ENCODE data around the gene CD2. TPM values are rescaled to one million over a fixed set of nuclear protein-coding genes. Genes with fewer than 3 reads are reported as not detected.

Gene CD2, protein sequence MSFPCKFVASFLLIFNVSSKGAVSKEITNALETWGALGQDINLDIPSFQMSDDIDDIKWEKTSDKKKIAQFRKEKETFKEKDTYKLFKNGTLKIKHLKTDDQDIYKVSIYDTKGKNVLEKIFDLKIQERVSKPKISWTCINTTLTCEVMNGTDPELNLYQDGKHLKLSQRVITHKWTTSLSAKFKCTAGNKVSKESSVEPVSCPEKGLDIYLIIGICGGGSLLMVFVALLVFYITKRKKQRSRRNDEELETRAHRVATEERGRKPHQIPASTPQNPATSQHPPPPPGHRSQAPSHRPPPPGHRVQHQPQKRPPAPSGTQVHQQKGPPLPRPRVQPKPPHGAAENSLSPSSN
- total RNA-seq = 100 to 1,000 TPM; 251 to 264 TPM

DNA sequence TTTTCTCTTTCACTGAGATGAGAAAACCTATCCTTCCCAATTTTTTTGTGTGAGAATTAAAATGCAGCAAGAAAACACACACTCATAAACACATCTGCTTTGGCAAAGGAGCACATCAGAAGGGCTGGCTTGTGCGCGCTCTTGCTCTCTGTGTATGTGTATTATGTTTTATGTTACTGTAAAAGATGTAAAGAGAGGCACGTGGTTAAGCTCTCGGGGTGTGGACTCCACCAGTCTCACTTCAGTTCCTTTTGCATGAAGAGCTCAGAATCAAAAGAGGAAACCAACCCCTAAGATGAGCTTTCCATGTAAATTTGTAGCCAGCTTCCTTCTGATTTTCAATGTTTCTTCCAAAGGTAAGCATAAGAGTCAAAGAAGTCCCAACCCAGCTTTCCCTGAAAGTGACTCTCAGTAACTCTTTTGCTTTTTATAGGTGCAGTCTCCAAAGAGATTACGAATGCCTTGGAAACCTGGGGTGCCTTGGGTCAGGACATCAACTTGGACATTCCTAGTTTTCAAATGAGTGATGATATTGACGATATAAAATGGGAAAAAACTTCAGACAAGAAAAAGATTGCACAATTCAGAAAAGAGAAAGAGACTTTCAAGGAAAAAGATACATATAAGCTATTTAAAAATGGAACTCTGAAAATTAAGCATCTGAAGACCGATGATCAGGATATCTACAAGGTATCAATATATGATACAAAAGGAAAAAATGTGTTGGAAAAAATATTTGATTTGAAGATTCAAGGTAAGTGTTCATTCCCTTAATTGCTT lies at the start of gene CD2:
Gene CD2 (plus strand): TSS at position 233 of the 780 bp plus-strand sequence. CDS start 63 bp downstream, at position 296.
- CTCF ChIA-PET = interaction anchor here (0.6 to 4.0 kb wide), 16 partner anchors 10 to 306 kb away, joined by 3 to 43 read pairs (median 4); partner anchors contain the start of gene TTF2
- peak; percentile 81 for DNase-seq

DNA sequence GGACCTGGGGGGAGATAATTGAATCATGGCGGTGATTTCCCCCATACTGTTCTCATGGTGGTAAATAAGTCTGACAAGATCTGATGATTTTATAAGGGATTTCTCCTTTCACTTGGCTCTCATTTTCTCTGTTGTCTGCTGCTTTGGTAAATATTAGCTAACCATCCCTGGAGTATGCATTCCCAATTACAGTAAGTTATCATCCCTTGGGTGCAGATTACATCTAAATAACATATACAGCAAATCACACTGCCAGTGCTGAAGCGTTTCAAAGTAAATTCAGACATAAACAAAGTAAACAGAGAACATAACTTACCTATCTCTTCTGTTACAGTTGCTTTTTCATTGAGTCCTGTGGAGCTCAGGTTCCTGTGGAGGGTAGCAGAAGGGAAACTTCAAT lies 48.1 kb upstream of the CD2 start:
- Mint-ChIP-seq H3K4me1 (ENCODE audit: low read depth) (peaks cover 1% of the 10 kb centered on the region), H3K36me3 (ENCODE audit: low read depth) (peaks cover 2% of the 10 kb centered on the region), H3K27me3 (ENCODE audit: low read depth) (no peaks in the 10 kb centered on the region), H3K27ac (no peak overlapping the region), H3K9me3 (peaks cover 6% of the 10 kb centered on the region), H3K4me3 (no peak overlapping the region)
- no peak for DNase-seq
- intact Hi-C loops (cut with micrococcal nuclease) = no loop called here
- CTCF ChIA-PET = no interaction called here

More for the DNA sequence above, at the start of gene CD2:
- Mint-ChIP-seq H3K27ac (peak within 1 kb of the TSS; percentile 100), H3K4me1 (ENCODE audit: low read depth) (peaks cover 28% of the 10 kb centered on the region), H3K9me3 (peaks cover 9% of the 10 kb centered on the region), H3K36me3 (ENCODE audit: low read depth) (peaks cover 57% of the 10 kb centered on the region), H3K4me3 (peak within 1 kb of the TSS; percentile 100), H3K27me3 (ENCODE audit: low read depth) (no peaks in the 10 kb centered on the region)
- intact Hi-C loops (cut with micrococcal nuclease) = loop anchor here (1.0 kb wide), 5 partner anchors 9 to 306 kb away; partner anchors contain the start of gene TTF2

DNA sequence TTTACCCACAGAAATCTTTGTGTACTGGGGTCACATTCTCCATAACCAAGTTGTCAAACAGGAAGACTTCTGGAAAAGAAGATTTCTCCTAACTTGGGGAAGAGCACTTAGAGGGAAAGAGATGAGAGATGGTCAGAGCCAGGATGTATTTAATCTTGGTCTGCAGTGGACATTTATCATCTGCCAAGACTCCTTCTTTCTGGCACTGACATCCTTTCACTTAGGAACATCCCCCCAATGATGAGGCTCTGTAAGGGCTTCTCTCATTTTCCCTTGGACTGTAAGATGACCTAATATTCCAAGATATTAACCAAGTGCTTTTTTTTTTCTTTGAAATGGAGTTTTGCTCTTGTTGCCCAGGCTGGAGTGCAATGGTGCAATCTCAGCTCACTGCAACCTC lies 47.4 kb upstream of the CD2 start:
- Mint-ChIP-seq H3K4me3 (no peak overlapping the region), H3K4me1 (ENCODE audit: low read depth) (peaks cover 3% of the 10 kb centered on the region), H3K27ac (no peak overlapping the region)

DNA sequence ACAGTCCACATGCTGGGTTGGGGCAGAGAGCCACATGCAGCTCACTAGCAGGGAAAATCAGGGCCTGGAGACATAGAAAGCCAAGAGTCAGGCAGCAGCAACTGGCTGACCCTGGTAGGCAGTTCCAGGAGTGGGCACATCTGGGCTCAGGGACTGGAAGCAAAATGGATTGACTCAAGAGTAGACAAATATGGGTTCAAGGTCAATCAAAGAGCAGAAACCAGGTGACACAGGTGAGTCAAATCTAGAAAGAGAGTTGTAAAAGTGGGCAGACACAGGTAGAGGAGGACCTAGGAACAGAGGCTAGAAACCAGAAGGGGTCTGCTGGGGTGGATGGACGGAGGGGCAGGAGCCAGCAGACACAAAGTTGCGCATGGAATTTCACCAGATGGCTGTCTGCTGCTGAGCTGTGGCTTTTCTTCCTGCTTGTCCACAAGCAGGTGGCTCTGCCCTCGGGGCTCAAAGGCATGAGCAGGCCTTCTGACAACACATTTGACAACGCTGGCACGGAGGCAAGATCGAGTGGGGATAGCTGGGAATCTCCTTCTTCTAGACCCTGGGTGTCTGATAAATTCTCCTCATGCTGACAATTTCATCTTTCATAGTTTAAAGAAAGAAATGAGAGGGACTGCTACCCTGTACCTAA lies 45.9 kb upstream of the CD2 start:
- intact Hi-C loops (cut with micrococcal nuclease) = no loop called here
- H3K4me1 Mint-ChIP-seq (ENCODE audit: low read depth) = peaks cover 13% of the 10 kb centered on the region
- no peak overlapping the region for H3K27ac Mint-ChIP-seq
- CTCF ChIA-PET = interaction anchor here (1.0 to 1.9 kb wide), 2 partner anchors 17 to 41 kb away, joined by 3 to 8 read pairs; partner anchors contain the start of gene IGSF3
- DNase-seq = no peak
- H3K36me3 Mint-ChIP-seq (ENCODE audit: low read depth) = no peaks in the 10 kb centered on the region
- no peaks in the 10 kb centered on the region for H3K27me3 Mint-ChIP-seq (ENCODE audit: low read depth)
- H3K9me3 Mint-ChIP-seq = peaks cover 3% of the 10 kb centered on the region
- H3K4me3 Mint-ChIP-seq = no peak overlapping the region

More for the DNA sequence above, 47.4 kb upstream of the CD2 start:
- Mint-ChIP-seq H3K27me3 (ENCODE audit: low read depth) (no peaks in the 10 kb centered on the region), H3K36me3 (ENCODE audit: low read depth) (no peaks in the 10 kb centered on the region), H3K9me3 (peaks cover 4% of the 10 kb centered on the region)
- CTCF ChIA-PET = interaction anchor here (0.5 kb wide), 1 partner anchor 24 kb away, joined by 3 read pairs; no protein-coding TSS in a partner anchor
- intact Hi-C loops (cut with micrococcal nuclease) = no loop called here
- no peak for DNase-seq

DNA sequence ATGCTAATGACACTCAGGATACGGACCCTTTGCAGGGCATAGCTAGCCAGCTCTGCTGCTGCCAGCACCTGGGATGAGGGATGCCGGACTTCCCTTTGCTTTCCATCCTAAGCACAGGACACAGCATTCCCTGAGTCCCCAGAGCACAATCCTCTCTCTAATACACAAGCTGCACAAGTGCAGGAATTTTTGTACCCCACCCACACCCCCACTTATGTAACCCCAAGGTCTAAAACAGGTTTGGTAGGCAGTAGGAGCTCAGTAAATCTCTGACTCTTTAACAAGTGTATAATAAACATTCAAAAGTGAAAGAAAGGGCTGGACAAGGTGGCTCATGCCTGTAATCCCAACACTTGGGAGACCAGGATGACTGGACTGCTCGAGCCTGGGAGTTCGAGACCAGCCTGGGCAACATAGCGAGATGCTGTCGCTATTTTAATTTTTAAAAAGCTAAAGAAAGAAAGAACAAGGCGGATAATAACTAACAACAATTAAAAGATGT lies 44.5 kb upstream of the CD2 start:
- no peak for DNase-seq
- peaks cover 2% of the 10 kb centered on the region for H3K9me3 Mint-ChIP-seq
- H3K27me3 Mint-ChIP-seq (ENCODE audit: low read depth) = no peaks in the 10 kb centered on the region
- peaks cover 13% of the 10 kb centered on the region for H3K4me1 Mint-ChIP-seq (ENCODE audit: low read depth)
- no peak overlapping the region for H3K27ac Mint-ChIP-seq
- intact Hi-C loops (cut with micrococcal nuclease) = loop anchor here (1.0 kb wide), 1 partner anchor 134 kb away; no protein-coding TSS in a partner anchor
- CTCF ChIA-PET = interaction anchor here (1.1 kb wide), 1 partner anchor 15 kb away, joined by 5 read pairs; no protein-coding TSS in a partner anchor
- H3K4me3 Mint-ChIP-seq = no peak overlapping the region
- no peaks in the 10 kb centered on the region for H3K36me3 Mint-ChIP-seq (ENCODE audit: low read depth)

DNA sequence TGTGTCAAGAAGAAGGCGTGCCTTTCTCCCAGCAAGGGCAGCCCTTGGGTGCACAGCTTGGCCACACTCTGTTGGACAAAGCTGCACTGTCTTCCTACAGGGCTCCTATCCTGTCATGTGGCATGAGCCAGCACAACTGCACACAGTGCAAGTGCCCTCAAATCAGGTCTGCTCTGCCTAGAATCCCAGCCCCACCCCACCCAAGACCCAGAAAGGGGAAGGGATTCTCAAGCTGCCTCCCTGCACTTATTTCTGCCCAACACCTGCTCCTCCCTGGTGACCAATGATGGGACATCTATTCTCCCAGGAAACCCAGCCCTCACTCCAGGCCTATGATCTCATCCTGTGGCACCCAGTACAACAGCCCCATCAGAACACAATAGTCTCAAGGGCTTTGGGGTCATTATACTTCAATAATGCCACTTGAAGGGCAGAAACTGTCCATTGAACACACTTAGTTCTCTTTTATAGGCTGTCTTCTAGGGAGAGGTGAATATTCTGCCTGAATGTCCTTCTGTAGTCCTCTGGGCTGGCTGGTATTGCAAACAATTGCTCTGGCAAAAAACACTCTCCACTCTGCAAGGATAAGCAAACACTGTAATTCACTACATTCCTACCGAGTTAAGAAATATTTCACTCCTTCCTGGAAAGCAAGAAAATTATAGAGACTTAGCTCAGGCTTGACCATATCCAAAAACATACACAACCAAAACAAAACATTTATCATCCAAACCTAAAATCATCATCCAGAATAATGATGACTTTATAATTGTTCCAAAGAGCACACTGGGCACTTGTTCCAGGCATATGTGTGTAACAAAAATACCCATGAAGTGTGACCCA lies 43.6 kb upstream of the CD2 start:
- H3K36me3 Mint-ChIP-seq (ENCODE audit: low read depth) = no peaks in the 10 kb centered on the region
- CTCF ChIA-PET = interaction anchor here (1.1 kb wide), 1 partner anchor 14 kb away, joined by 5 read pairs; no protein-coding TSS in a partner anchor
- intact Hi-C loops (cut with micrococcal nuclease) = no loop called here
- DNase-seq = no peak
- no peak overlapping the region for H3K27ac Mint-ChIP-seq
- H3K4me3 Mint-ChIP-seq = no peak overlapping the region
- no peaks in the 10 kb centered on the region for H3K27me3 Mint-ChIP-seq (ENCODE audit: low read depth)
- peaks cover 2% of the 10 kb centered on the region for H3K9me3 Mint-ChIP-seq
- H3K4me1 Mint-ChIP-seq (ENCODE audit: low read depth) = peaks cover 13% of the 10 kb centered on the region

DNA sequence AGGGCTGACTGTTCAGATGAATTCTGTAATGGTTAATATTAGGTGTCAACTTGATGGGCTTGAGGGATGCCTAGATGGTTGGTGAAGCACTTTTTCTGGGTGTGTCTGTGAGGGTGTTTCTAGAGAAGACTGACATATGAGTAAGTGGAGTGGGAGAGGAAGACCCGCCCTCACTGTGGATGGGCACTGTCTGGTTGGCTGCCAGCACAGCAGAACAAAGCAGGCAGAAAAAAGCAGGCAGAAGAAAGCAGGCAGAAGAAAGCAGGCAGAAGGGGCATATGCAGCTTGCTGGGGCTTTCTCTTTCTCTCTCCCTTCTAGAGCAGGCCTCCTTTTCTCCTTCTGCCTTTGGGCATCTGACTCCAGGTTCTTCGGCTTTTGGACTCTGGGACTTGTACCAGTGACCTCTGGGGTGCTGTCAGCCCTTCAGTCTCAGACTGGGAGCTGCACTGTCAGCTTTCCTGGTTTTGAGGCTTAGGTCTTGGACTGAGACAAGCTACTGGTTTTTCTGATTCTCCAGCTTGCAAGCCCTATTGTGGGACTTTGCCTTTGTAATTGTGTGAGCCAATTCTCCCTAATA lies 42.9 kb upstream of the CD2 start:
- H3K36me3 Mint-ChIP-seq (ENCODE audit: low read depth) = no peaks in the 10 kb centered on the region
- no peak overlapping the region for H3K27ac Mint-ChIP-seq
- CTCF ChIA-PET = no interaction called here
- H3K4me1 Mint-ChIP-seq (ENCODE audit: low read depth) = peaks cover 13% of the 10 kb centered on the region
- H3K4me3 Mint-ChIP-seq = no peak overlapping the region
- peak; percentile 41 for DNase-seq
- H3K9me3 Mint-ChIP-seq = peaks cover 2% of the 10 kb centered on the region
- intact Hi-C loops (cut with micrococcal nuclease) = no loop called here
- peaks cover 2% of the 10 kb centered on the region for H3K27me3 Mint-ChIP-seq (ENCODE audit: low read depth)

DNA sequence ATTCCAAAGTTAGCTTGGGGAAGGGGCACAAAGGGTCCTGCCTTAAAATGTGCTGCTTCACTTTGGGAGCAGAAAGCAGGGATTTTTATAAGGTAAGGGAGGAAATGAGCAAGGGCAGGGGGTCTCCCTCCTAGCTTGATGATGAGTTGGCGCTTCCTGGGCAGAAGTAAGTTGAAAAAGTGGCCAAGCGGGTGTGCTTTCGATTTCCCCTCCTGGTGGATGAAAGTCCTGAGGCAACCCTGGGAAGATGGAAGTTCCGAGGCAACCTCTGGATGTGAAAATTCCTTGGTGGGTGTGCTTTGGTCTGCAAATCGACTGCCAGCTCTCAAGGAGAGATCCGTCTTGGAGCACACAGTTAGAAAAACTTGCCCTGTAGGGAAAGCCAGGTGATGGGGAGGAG lies 41.7 kb upstream of the CD2 start:
- peak overlapping the region; percentile 7 for H3K27ac Mint-ChIP-seq
- peaks cover 13% of the 10 kb centered on the region for H3K4me1 Mint-ChIP-seq (ENCODE audit: low read depth)
- H3K27me3 Mint-ChIP-seq (ENCODE audit: low read depth) = peaks cover 2% of the 10 kb centered on the region
- H3K36me3 Mint-ChIP-seq (ENCODE audit: low read depth) = no peaks in the 10 kb centered on the region
- CTCF ChIA-PET = no interaction called here
- DNase-seq = peak; percentile 56
- H3K9me3 Mint-ChIP-seq = no peaks in the 10 kb centered on the region
- H3K4me3 Mint-ChIP-seq = no peak overlapping the region
- intact Hi-C loops (cut with micrococcal nuclease) = loop anchor here (1.0 kb wide), 1 partner anchor 138 kb away; no protein-coding TSS in a partner anchor

DNA sequence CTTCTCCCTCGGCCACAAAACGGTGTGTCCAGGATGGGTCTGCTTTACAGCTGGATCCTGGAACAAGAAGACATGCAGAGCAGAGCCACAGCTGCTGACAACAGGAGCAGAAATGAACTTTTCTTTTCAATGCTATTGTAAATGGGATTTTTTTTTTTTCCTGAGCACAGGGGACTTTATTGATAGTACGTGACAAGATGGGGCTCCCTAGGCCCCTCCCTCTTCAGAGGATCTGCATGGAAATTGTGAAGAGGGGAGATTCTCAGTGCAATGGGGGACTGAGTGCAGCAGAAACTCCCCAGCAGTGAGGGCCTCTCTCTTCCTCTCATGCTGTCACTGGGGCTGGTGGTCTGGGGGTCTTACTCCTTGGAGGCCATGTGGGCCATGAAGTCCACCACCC lies 40.8 kb upstream of the CD2 start:
- no peaks in the 10 kb centered on the region for H3K9me3 Mint-ChIP-seq
- CTCF ChIA-PET = interaction anchor here (0.6 kb wide), 1 partner anchor 23 kb away, joined by 5 read pairs; no protein-coding TSS in a partner anchor

DNA sequence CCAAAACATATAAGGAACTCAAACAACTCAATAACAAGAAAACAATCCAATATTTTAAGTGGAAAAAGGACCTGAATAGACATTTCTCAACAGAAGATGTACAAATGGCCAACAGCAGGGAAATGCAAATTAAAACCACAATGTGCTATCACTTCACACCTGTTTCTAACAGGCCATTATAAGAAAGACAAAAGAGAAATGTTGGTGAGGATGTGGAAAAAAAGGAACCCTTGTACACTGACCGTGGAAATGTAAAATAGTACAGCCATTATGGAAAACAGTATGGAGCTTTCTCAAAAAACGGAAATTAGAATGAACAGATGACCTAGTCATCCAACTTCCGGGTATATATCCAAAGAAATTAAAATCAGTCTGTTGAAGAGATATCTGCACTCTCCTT lies 37.8 kb upstream of the CD2 start:
- H3K27ac Mint-ChIP-seq = no peak overlapping the region

More for the DNA sequence above, 40.8 kb upstream of the CD2 start:
- H3K36me3 Mint-ChIP-seq (ENCODE audit: low read depth) = no peaks in the 10 kb centered on the region
- H3K4me1 Mint-ChIP-seq (ENCODE audit: low read depth) = peaks cover 13% of the 10 kb centered on the region
- H3K27me3 Mint-ChIP-seq (ENCODE audit: low read depth) = peaks cover 2% of the 10 kb centered on the region
- no peak overlapping the region for H3K27ac Mint-ChIP-seq
- intact Hi-C loops (cut with micrococcal nuclease) = no loop called here
- no peak overlapping the region for H3K4me3 Mint-ChIP-seq
- no peak for DNase-seq

DNA sequence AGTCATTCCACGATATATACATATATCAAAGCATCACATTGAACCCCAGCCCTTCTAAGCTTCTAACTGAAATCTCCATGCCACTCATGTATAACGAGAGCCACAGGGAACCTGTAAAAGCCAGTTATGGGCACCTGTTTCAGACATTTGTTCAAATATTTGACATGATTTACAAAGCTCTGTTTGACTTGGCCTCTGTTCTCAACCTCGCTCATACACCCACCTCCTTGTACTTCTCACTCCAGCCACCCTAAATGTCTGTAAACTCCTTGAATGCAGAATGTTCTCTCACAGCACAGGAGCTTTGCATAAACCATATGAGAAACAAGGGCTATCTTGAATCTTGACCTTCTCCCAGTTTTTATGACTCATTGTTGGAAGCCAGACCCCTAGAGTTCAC lies 36.9 kb upstream of the CD2 start:
- Mint-ChIP-seq H3K4me3 (no peak overlapping the region), H3K27ac (no peak overlapping the region), H3K4me1 (ENCODE audit: low read depth) (peaks cover 6% of the 10 kb centered on the region), H3K27me3 (ENCODE audit: low read depth) (peaks cover 2% of the 10 kb centered on the region), H3K36me3 (ENCODE audit: low read depth) (no peaks in the 10 kb centered on the region), H3K9me3 (no peaks in the 10 kb centered on the region)
- CTCF ChIA-PET = interaction anchor here (1.0 kb wide), 2 partner anchors 8 to 46 kb away, joined by 3 to 4 read pairs; no protein-coding TSS in a partner anchor
- DNase-seq = no peak
- intact Hi-C loops (cut with micrococcal nuclease) = no loop called here

More for the DNA sequence above, 37.8 kb upstream of the CD2 start:
- peaks cover 10% of the 10 kb centered on the region for H3K4me1 Mint-ChIP-seq (ENCODE audit: low read depth)
- peaks cover 2% of the 10 kb centered on the region for H3K27me3 Mint-ChIP-seq (ENCODE audit: low read depth)
- CTCF ChIA-PET = interaction anchor here (0.8 kb wide), 1 partner anchor 35 kb away, joined by 3 read pairs; no protein-coding TSS in a partner anchor
- H3K4me3 Mint-ChIP-seq = no peak overlapping the region
- no peaks in the 10 kb centered on the region for H3K9me3 Mint-ChIP-seq
- intact Hi-C loops (cut with micrococcal nuclease) = no loop called here
- no peak for DNase-seq
- no peaks in the 10 kb centered on the region for H3K36me3 Mint-ChIP-seq (ENCODE audit: low read depth)

Data from activated naive CD4-positive, alpha-beta T cell treated with anti-CD3 and anti-CD28 coated beads for 36 hours (primary cell).